Measurements from ENCODE around the gene MAD1L1. TPM values are rescaled to one million over a fixed set of nuclear protein-coding genes. Genes with fewer than 3 reads are reported as not detected.
"Not testable (repeated sequence)": the region's sequence is repeated elsewhere in the genome, so short reads cannot be mapped to it uniquely, and the experiment has no call there.

MAD1L1 gene
- total RNA-seq, 1 donor from 2014 or later = 48.4 TPM

DNA sequence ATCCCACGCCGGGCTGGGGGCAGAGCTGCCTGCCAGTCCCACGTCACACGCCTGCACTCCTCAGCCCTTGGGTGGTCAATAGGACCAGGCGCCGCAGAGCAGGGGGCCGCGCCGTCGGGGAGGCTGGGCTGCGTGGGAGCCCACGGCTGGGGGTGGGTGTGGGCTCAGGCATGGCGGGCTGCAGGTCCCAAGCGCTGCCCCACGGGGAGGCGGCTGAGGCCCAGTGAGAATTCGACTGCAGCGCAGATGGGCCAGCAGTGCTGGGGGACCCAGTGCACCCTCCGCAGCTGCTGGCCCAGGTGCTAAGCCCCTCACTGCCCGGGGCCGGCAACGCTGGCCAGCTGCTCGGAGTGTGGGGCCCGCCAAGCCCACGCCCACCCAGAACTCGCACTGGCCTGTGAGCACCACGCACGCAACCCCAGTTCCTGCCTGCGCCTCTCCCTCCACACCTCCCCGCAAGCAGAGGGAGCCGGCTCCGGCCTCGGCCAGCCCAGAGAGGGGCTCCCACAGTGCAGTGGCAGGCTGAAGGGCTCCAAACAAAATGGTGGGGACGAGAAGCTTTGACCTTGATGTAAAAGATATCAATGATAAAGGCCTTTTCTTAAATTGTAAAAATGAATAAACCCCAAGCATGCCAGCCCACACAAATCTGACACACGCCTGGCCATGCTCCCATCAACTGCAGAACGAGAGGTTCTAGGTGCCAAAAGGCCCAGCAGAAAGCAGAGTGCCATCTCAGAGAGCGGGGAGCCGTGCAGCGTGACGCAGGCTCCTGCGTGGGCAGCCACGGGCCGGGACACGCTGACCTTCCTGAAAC, 255.5 kb downstream of the MAD1L1 start:
- Histone ChIP-seq H3K4me1 (no peaks in the 10 kb centered on the region), H3K27me3 (no peaks in the 10 kb centered on the region), H3K9me3 (no peaks in the 10 kb centered on the region), H3K27ac (no peak overlapping the region), H3K36me3 (no peaks in the 10 kb centered on the region), H3K4me3 (no peak overlapping the region)
- intact Hi-C loops (cut with DNase I) = no loop called here
- peak; percentile 53 for DNase-seq
- TF ChIP-seq, protein P1, sequence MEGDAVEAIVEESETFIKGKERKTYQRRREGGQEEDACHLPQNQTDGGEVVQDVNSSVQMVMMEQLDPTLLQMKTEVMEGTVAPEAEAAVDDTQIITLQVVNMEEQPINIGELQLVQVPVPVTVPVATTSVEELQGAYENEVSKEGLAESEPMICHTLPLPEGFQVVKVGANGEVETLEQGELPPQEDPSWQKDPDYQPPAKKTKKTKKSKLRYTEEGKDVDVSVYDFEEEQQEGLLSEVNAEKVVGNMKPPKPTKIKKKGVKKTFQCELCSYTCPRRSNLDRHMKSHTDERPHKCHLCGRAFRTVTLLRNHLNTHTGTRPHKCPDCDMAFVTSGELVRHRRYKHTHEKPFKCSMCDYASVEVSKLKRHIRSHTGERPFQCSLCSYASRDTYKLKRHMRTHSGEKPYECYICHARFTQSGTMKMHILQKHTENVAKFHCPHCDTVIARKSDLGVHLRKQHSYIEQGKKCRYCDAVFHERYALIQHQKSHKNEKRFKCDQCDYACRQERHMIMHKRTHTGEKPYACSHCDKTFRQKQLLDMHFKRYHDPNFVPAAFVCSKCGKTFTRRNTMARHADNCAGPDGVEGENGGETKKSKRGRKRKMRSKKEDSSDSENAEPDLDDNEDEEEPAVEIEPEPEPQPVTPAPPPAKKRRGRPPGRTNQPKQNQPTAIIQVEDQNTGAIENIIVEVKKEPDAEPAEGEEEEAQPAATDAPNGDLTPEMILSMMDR (IDR thresholded peaks at IDR 0.05) = no peak
- no peak for ATAC-seq

DNA sequence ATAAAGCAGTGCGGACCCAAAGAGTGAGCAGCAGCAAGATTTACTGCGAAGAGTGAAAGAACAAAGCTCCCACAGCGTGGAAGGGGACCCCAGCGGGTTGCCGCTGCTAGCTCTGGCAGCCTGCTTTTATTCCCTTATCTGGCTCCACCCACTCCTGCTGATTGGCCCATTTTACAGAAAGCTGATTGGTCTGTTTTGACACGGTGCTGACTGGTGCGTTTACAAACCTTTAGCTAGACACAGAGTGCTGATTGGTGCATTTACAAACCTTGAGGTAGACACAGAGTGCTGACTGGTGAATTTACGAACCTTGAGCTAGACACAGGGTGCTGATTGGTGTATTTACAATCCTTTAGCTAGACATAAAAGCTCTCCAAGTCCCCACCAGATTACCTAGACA, 256.2 kb downstream of the MAD1L1 start:
- H3K9me3 ChIP-seq; H3K27ac ChIP-seq; H3K36me3 ChIP-seq; H3K27me3 ChIP-seq; H3K4me1 ChIP-seq; H3K4me3 ChIP-seq; intact Hi-C loops (cut with DNase I); ATAC-seq; DNase-seq: not testable (repeated sequence)

DNA sequence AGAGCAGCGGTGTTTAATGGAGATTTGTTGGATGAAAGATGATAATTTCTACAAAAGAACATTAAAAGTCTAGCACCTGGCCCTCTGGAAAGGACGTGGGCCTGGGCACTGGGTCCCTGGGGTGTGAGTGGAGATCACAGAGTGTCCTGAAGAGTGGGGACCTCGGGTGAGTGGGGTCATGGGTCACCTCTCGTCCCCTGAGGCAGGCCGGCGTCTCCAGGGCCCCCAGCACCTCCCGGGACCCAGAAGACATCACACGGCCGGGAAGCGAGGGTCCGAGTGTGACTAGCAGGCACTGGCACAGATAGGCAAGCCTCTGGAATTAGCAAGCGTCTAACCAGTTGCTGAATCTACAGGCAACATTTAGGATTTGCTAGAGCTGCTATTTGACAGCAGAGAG, 257.2 kb downstream of the MAD1L1 start:
- Histone ChIP-seq H3K27me3 (no peaks in the 10 kb centered on the region), H3K9me3 (no peaks in the 10 kb centered on the region), H3K4me1 (no peaks in the 10 kb centered on the region), H3K4me3 (no peak overlapping the region), H3K36me3 (no peaks in the 10 kb centered on the region), H3K27ac (no peak overlapping the region)
- ATAC-seq = no peak
- DNase-seq = peak; percentile 42
- TF ChIP-seq, protein P1 (IDR thresholded peaks at IDR 0.05) = no peak
- intact Hi-C loops (cut with DNase I) = no loop called here

DNA sequence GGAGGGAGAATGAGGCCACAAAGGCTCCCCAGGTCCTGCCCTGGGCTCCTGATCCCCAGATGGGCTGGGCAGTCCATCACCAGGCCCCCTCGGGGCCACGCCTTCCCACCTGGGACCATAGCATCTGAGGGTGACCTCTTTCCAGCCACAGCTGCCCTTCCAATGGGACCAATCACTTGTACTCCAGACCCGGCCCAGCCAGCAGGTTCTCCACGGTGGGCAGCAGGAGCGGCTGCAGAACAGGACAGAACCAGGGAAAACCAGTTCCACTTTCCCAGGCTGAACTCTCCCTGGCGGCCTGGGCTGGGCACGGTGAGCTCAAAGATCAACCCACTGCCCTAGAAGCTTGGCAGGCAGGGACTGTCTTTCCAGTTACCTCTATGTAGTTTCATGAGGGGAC, 257.6 kb downstream of the MAD1L1 start:
- ATAC-seq (no peak), DNase-seq (no peak)
- intact Hi-C loops (cut with DNase I) = no loop called here

DNA sequence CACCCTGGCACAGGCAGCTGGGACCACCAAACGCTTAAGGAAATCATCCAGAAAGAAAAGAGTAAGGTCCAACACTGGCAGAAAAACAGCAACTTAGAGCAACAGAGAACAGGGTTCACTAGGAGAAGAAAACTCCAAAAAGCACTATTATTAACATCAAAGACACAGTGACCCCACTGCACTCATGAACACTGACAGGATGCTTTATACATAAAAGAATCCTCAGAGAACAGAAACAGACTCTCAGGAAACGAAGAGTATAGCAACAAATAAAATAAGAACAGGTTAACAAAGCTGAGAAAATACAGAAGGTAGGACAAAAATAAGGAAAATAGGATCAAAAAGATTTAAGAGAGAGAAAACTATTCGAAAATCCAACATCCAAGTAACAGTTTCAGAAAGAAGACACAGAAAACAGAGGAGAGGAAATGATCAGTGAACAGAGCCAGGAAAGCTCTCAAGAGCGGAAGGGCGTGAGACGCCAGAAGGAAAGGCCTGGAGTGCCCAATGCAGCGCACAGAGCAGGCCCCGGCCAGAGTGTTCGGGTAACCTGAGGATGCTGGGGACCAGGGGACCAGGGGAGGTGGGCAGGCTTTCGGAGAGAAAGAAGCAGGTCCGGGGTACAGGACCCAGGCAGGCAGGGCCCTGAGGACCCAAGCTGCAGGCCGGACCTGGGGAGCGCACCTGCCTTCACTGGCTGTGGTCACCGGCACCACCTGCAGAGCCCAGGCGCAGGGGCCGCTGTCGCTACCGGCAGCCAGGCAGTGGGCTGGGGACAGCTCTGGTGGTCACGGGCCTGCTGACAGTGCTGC, 258.2 kb downstream of the MAD1L1 start:
- Histone ChIP-seq H3K36me3 (no peaks in the 10 kb centered on the region), H3K27ac (no peak overlapping the region)
- DNase-seq = peak; percentile 52

More for the DNA sequence above, 257.6 kb downstream of the MAD1L1 start:
- TF ChIP-seq, protein P1 (IDR thresholded peaks at IDR 0.05) = no peak
- H3K36me3 ChIP-seq = no peaks in the 10 kb centered on the region
- no peak overlapping the region for H3K4me3 ChIP-seq
- no peaks in the 10 kb centered on the region for H3K27me3 ChIP-seq
- no peak overlapping the region for H3K27ac ChIP-seq
- H3K9me3 ChIP-seq = no peaks in the 10 kb centered on the region
- no peaks in the 10 kb centered on the region for H3K4me1 ChIP-seq

More for the DNA sequence above, 258.2 kb downstream of the MAD1L1 start:
- Histone ChIP-seq H3K4me1 (no peaks in the 10 kb centered on the region), H3K9me3 (no peaks in the 10 kb centered on the region), H3K27me3 (no peaks in the 10 kb centered on the region), H3K4me3 (no peak overlapping the region)
- ATAC-seq = no peak
- TF ChIP-seq, protein P1 (IDR thresholded peaks at IDR 0.05) = no peak
- intact Hi-C loops (cut with DNase I) = no loop called here

Data from upper lobe of right lung (tissue), 1 donor.